H1 (cell line): ENCODE data around the gene ANKH. TPM values are rescaled to one million over a fixed set of nuclear protein-coding genes. Genes with fewer than 3 reads are reported as not detected.

Source experiments
- CTCF ChIA-PET: fragments of 300-600 bp; sonication (Branson Sonifier 250); formaldehyde crosslinking; loops from one replicate; lab custom pipeline; 2021; ENCODE audit not compliant: partially characterized antibody; lab: Charles Lee
- POLR2A ChIA-PET: fragments of 300-600 bp; sonication (Branson Sonifier 250); formaldehyde crosslinking; loops from one replicate; lab custom pipeline; 2021; ENCODE audit warnings: inconsistent platforms; ENCODE audit not compliant: partially characterized antibody; lab: Charles Lee
- DNase-seq, 2 experiments: peaks; one replicate each; pipeline versions ENCODE4 v3.0.0 to v3.0.0-alpha.2; 2010 to 2022; ENCODE audit warnings: low spot score in 2 of 2, low read depth in 1 of 2, mixed read lengths in 1 of 2
- FAIRE-seq: peaks from 2 replicates; lab custom pipeline; 2011; peaks lifted over from hg19 to GRCh38; lab: Jason Lieb, UNC
- H2AFZ ChIP-seq: 2 replicates; pipeline ENCODE4 v1.8.1; 2012; ENCODE audit warnings: low read length, inconsistent platforms
- H2AK5ac ChIP-seq: 2 replicates; pipeline ENCODE4 v1.6.1; 2013; ENCODE audit warnings: low read depth, low read length
- H2BK120ac ChIP-seq: replicated peaks from 2 replicates; pipeline ENCODE3; 2013; ENCODE audit warnings: low read depth, low read length, inconsistent platforms
- H2BK12ac ChIP-seq: 2 replicates; pipeline ENCODE4 v1.6.1; 2013; ENCODE audit warnings: low read depth, low read length
- H2BK15ac ChIP-seq: 2 replicates; pipeline ENCODE4 v1.6.1; 2013; ENCODE audit warnings: low read length
- H2BK20ac ChIP-seq: 2 replicates; pipeline ENCODE4 v1.6.1; 2013; ENCODE audit warnings: low read length
- H2BK5ac ChIP-seq: 2 replicates; pipeline ENCODE4 v1.6.1; 2013; ENCODE audit warnings: low read depth, low read length
- H3K14ac ChIP-seq: 2 replicates; pipeline ENCODE4 v1.6.1; 2013; ENCODE audit warnings: inconsistent platforms; ENCODE audit not compliant: insufficient read length
- H3K18ac ChIP-seq: 2 replicates; pipeline ENCODE4 v1.6.1; 2013; ENCODE audit warnings: low read length; ENCODE audit errors: extremely low read depth
- H3K23ac ChIP-seq: 2 replicates; pipeline ENCODE4 v1.6.1; 2013; ENCODE audit warnings: inconsistent platforms; ENCODE audit not compliant: insufficient read length
- H3K23me2 ChIP-seq: 2 replicates; pipeline ENCODE4 v1.6.1; 2013; ENCODE audit warnings: low read depth, low read length
- H3K27ac ChIP-seq: 2 replicates; pipeline ENCODE4 v1.6.1; 2011; ENCODE audit warnings: low read depth, low read length, inconsistent platforms
- H3K27me3 ChIP-seq, 4 experiments: replicated peaks in 1 of 4; 1 replicate in 1 of 4; 2 replicates in 3 of 4; pipeline versions ENCODE4 v1.6.1 to v1.8.1; 2011 to 2013; ENCODE audit warnings: low read length in 3 of 4, mild to moderate bottlenecking in 3 of 4, inconsistent platforms in 2 of 4, mixed read lengths in 2 of 4, moderate library complexity in 1 of 4; ENCODE audit not compliant: control insufficient read depth in 3 of 4, insufficient read depth in 3 of 4; ENCODE audit errors: extremely low read depth in 1 of 4
- H3K36me3 ChIP-seq, 4 experiments: 2 replicates each; pipeline versions ENCODE4 v1.6.1 to v1.8.1; 2011 to 2013; ENCODE audit warnings: mild to moderate bottlenecking in 4 of 4, low read length in 3 of 4, moderate library complexity in 2 of 4, control low read depth in 1 of 4, inconsistent platforms in 1 of 4; ENCODE audit not compliant: insufficient read depth in 4 of 4, control insufficient read depth in 2 of 4
- H3K4ac ChIP-seq: replicated peaks from 2 replicates; pipeline ENCODE3; 2013; ENCODE audit warnings: low read length, low read depth, mixed read lengths, inconsistent platforms; ENCODE audit not compliant: insufficient read length
- H3K4me1 ChIP-seq, 4 experiments: replicated peaks in 1 of 4; 1 replicate in 1 of 4; 2 replicates in 3 of 4; pipeline versions ENCODE4 v1.6.1 to v1.8.1; 2011 to 2013; ENCODE audit warnings: low read length in 3 of 4, inconsistent platforms in 2 of 4, mixed read lengths in 1 of 4; ENCODE audit not compliant: insufficient read depth in 4 of 4, control insufficient read depth in 3 of 4
- H3K4me2 ChIP-seq, 2 experiments: 2 replicates each; pipeline versions ENCODE4 v1.6.1 to v1.8.1; 2011 to 2013; ENCODE audit warnings: low read depth in 2 of 2, low read length in 2 of 2, control low read depth in 1 of 2, inconsistent platforms in 1 of 2, mild to moderate bottlenecking in 1 of 2; ENCODE audit not compliant: insufficient read depth in 1 of 2
- H3K4me3 ChIP-seq, 4 experiments: fragments of 200-600, 300-600 bp in 1 of 4; sonication (generic), shearing (Covaris generic), sonication (Bioruptor Twin) in 1 of 4; 2 replicates each; pipeline versions ENCODE4 v1.5.1 to v1.8.1; 2011 to 2016; ENCODE audit warnings: low read length in 4 of 4, low read depth in 3 of 4, control low read depth in 2 of 4, inconsistent platforms in 2 of 4, mild to moderate bottlenecking in 2 of 4, mixed read lengths in 1 of 4, moderate library complexity in 1 of 4; ENCODE audit not compliant: insufficient read depth in 2 of 4; ENCODE audit errors: extremely low read depth in 1 of 4
- H3K56ac ChIP-seq: replicated peaks from 2 replicates; pipeline ENCODE3; 2013; ENCODE audit warnings: low read depth, mild to moderate bottlenecking, mixed read lengths, low read length, inconsistent platforms; ENCODE audit not compliant: insufficient read length
- H3K79me1 ChIP-seq: 2 replicates; pipeline ENCODE4 v1.6.1; 2013; ENCODE audit warnings: low read depth, low read length, control low read depth
- H3K79me2 ChIP-seq, 2 experiments: 2 replicates each; pipeline versions ENCODE4 v1.6.1 to v1.8.1; 2012 to 2013; ENCODE audit warnings: low read length in 2 of 2, mild to moderate bottlenecking in 2 of 2, inconsistent platforms in 1 of 2; ENCODE audit not compliant: insufficient read depth in 2 of 2, control insufficient read depth in 1 of 2
- H3K9ac ChIP-seq, 4 experiments: replicated peaks in 1 of 4; 1 replicate in 1 of 4; 2 replicates in 3 of 4; pipeline versions ENCODE4 v1.6.1 to v1.8.1; 2011 to 2013; ENCODE audit warnings: low read depth in 3 of 4, low read length in 3 of 4, control low read depth in 2 of 4, mild to moderate bottlenecking in 2 of 4, moderate library complexity in 2 of 4, inconsistent platforms in 1 of 4; ENCODE audit errors: extremely low read depth in 1 of 4
- H3K9me3 ChIP-seq, 2 experiments: 2 replicates each; pipeline versions ENCODE4 v1.6.1 to v1.8.1; 2012 to 2013; ENCODE audit warnings: mild to moderate bottlenecking in 2 of 2, moderate library complexity in 2 of 2, control low read depth in 1 of 2, inconsistent platforms in 1 of 2, low read depth in 1 of 2, low read length in 1 of 2, mixed read lengths in 1 of 2; ENCODE audit not compliant: insufficient read depth in 2 of 2
- H4K20me1 ChIP-seq, 2 experiments: replicated peaks in 1 of 2; 2 replicates each; pipeline versions ENCODE3 to v1.8.1; 2011 to 2013; ENCODE audit warnings: inconsistent platforms in 2 of 2, low read length in 2 of 2, mild to moderate bottlenecking in 1 of 2; ENCODE audit not compliant: insufficient read depth in 2 of 2, control insufficient read depth in 1 of 2
- H4K5ac ChIP-seq: 2 replicates; pipeline ENCODE4 v1.6.1; 2013; ENCODE audit warnings: low read length, low read depth, mixed read lengths, inconsistent platforms; ENCODE audit not compliant: insufficient read length
- H4K8ac ChIP-seq: 2 replicates; pipeline ENCODE4 v1.8.0; 2013; ENCODE audit warnings: mild to moderate bottlenecking, moderate library complexity, low read length, inconsistent platforms; ENCODE audit not compliant: insufficient read depth; ENCODE audit errors: extremely low read depth
- H4K91ac ChIP-seq: replicated peaks from 2 replicates; pipeline ENCODE3; 2013; ENCODE audit warnings: low read length, mixed read lengths, inconsistent platforms; ENCODE audit not compliant: insufficient read length
- ATF3 ChIP-seq: IDR thresholded peaks from 2 replicates; pipeline ENCODE4 v1.6.1; 2011; ENCODE audit warnings: low read depth, mild to moderate bottlenecking, low read length; ENCODE audit not compliant: insufficient read depth
- WGBS, 2 experiments: shearing (Covaris generic) in 1 of 2; methylation state at CpG; one replicate each; pipeline versions ENCODE4 v1.1.6 to v1.1.7; 2013 to 2015; ENCODE audit warnings: low lambda C conversion rate in 2 of 2, mixed read lengths in 2 of 2, inconsistent platforms in 1 of 2, low coverage in 1 of 2, missing lambda C conversion rate in 1 of 2; ENCODE audit not compliant: insufficient replicate concordance in 2 of 2, insufficient coverage in 1 of 2, insufficient read length in 1 of 2; ENCODE audit errors: extremely low coverage in 1 of 2, missing lambda C conversion rate in 1 of 2; 5-methylcytosine and 5-hydroxymethylcytosine counted together
- polyA plus RNA-seq, 7 experiments: library from polyadenylated mRNA; depleted of rRNA in 3 of 7; stranded (reverse) in 5 of 7; unstranded in 2 of 7; fragments of >200 nt in 5 of 7; fragments of 200-250 nt in 2 of 7; gene quantifications; 1 replicate in 5 of 7; 2 replicates in 1 of 7; 4 replicates in 1 of 7; pipeline versions ENCODE4 v1.2.1 to v1.2.3, GENCODE V29; 2011 to 2013; ENCODE audit warnings: missing spikeins in 2 of 7, mixed read lengths in 2 of 7
- total RNA-seq: library from RNA; stranded (reverse); fragmentation: NEBNext Ultra II Directional; extraction: Animal tissue kit (Norgen Biotek cat#: 25700); gene quantifications from 2 replicates; pipeline ENCODE4 v1.2.1, GENCODE V29; 2021

Gene ANKH
- total and polyA plus RNA-seq, 2 of the 8 experiments (the other 6 are each of a cell fraction or from before 2014, with no cell fraction given): 5.3 to 13.0 TPM

GRCh38 chr5:14854799-14855198 is 16.8 kb downstream of the ANKH start:
- Histone ChIP-seq H2BK12ac (no peak overlapping the region), H3K18ac (no peak overlapping the region), H3K9ac (no peak overlapping the region), H4K20me1 (no peaks in the 10 kb centered on the region), H2BK15ac (no peak overlapping the region), H3K4me1 (peaks cover 5 to 9% (median 8%) of the 10 kb centered on the region in 4 experiments), H2BK120ac (no peak overlapping the region), H3K27ac (no peak overlapping the region), H2AFZ (no peak overlapping the region), H4K91ac (no peak overlapping the region), H3K79me1 (no peaks in the 10 kb centered on the region), H3K9me3 (no peaks in the 10 kb centered on the region), H2BK20ac (no peak overlapping the region), H3K4ac (no peak overlapping the region), H3K4me2 (no peak overlapping the region), H2BK5ac (no peak overlapping the region), H3K23ac (no peak overlapping the region), H3K36me3 (no peaks in the 10 kb centered on the region), H3K23me2 (no peaks in the 10 kb centered on the region), H3K27me3 (no peaks in the 10 kb centered on the region), H3K14ac (no peak overlapping the region), H2AK5ac (no peak overlapping the region), H3K56ac (no peak overlapping the region), H3K79me2 (no peaks in the 10 kb centered on the region), H4K5ac (no peak overlapping the region), H3K4me3 (no peak overlapping the region), H4K8ac (no peak overlapping the region)
- ChIA-PET POLR2A (no interaction called here), CTCF (no interaction called here)
- TF ChIP-seq ATF3: no peak
- DNase-seq (no peak), FAIRE-seq (no peak)
- WGBS, 2 experiments: 85% methylated on average over 4 of the region's 4 CpGs; no CpG with 5 or more reads in 1 of the 2 experiments
